ENCODE measurements around the gene NCOA7.
"Not testable (repeated sequence)": the region's sequence is repeated elsewhere in the genome, so short reads cannot be mapped to it uniquely, and the experiment has no call there.

NCOA7 gene

DNA sequence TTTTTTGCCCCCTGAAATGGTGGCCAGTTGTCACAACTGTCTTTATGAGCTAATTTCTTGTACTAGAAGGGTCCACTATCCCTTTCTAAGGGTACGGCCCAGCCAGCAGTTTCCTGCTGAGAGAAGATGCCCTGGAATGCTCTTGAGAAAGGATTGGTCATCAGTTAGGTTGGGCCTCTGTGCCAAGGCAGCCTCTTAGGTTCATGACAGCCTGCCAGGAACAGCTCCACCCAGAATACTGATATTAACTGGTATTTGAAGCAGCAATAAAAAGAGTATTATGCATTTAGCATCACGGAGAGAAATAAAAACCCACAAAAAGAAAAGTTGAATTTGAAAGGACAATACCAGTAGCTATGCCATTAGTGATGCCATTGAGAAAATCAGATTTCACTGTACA lies 156.9 kb downstream of the NCOA7 start:
- DNase-seq: no peak

GRCh38 chr6:125948455-125948854 lies 157.7 kb downstream of the NCOA7 start:
- DNase-seq: no peak

DNA sequence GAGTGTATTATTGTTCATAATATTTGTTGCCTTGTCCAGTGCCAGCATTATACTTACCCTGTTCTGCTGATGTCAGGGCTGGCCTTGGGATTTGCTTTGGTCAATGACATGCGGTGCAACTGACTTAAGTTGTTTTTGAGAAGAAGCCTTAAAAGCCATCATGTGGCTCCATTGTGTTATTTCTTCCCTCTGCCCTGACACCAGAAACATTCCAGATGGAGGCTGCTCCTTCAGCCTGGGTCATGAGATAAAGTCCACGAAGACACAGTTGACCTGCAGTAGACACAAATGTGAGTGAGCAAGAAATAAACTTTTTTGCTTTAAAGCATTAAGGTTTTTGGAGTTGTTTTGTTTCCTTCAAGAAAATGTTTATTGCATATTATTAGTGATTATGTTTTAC lies 158.3 kb downstream of the NCOA7 start:
- no peak for DNase-seq

GRCh38 chr6:125950293-125950692 lies 159.5 kb downstream of the NCOA7 start:
- DNase-seq: no peak

- not testable (repeated sequence) for DNase-seq
Measured at GRCh38 chr6:125950716-125951115, 160.0 kb downstream of the NCOA7 start.

GRCh38 chr6:125951323-125951722 lies 160.6 kb downstream of the NCOA7 start:
- no peak for DNase-seq

- no peak for DNase-seq
Measured at GRCh38 chr6:125952764-125953501, 162.2 kb downstream of the NCOA7 start.

- DNase-seq: no peak
Measured at GRCh38 chr6:125953502-125953875, 162.7 kb downstream of the NCOA7 start.

DNA sequence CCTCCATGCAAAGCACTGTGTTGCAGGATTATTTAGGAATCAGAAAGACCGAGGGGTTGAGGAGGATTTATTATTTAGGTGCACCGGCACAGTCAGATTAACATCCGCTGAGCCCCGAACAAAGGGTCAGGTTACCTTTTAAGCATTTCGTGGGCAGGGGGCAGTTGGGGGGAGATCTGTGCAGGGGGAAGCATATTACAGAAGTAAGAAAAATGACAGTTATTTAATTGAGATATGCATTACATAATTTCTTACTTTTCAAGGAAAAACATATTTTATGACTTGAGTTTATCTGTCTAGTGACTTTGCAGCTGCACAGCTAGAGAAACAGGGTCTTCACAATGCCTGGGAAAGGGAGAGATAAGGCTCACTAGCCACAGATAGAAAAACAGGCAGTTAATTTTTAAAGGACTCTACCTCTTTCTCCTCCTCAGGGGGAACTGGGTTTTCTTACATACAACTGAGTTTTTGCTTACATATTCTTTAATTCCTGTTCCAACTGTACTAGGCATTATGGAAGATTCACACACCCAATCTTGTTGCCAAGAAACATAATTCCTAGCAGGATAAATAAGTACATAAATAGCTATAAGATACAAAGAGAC lies 164.1 kb downstream of the NCOA7 start:
- no peak for DNase-seq

DNA sequence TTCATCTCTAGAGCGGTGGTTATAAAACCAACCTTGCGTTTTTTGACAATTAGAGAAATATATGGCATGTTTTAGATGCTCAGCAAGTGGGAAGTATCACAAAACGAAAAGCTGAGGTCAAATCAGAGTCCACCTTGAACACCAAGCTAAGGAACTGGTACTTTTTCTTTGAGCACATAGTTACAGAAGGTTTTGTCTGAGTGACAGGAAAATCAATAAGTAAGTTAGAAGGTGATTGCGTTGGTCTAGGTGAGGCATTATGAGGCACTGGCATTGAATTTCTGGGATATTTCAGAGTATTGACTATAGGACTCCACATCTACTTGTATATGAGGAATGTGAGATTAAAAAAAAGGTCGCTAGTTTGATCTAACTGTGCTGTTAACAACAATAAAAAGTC lies 165.2 kb downstream of the NCOA7 start:
- DNase-seq: no peak

GRCh38 chr6:125956506-125957390 lies 166.0 kb downstream of the NCOA7 start, which contains the start of gene HINT3:
Gene HINT3 (plus strand): TSS chr6:125956770. CDS start chr6:125956978, 208 bp downstream.
- peak; percentile 98 for DNase-seq

GRCh38 chr6:125957391-125957693 lies 166.6 kb downstream of the NCOA7 start:
- no peak for DNase-seq

DNA sequence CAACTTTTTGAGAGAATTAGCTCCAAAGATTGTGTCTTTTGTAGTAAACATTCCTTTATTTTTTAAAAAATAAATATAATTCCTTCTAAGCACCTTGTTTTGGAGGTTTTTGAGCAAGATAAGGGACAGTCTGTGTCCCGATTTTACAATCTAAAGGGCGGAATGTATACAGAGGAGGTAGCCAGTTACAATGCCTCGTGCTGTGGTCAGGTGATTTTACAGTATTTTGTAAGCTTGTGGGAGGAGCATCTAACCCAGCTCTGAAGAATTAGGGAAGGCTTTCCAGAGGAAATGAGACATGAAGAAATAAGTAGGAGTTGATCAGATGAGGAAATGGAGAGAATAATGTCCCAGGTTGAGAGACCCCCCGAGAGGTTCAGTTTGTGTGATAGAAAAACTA lies 167.1 kb downstream of the NCOA7 start:
- DNase-seq: peak; percentile 23

DNA sequence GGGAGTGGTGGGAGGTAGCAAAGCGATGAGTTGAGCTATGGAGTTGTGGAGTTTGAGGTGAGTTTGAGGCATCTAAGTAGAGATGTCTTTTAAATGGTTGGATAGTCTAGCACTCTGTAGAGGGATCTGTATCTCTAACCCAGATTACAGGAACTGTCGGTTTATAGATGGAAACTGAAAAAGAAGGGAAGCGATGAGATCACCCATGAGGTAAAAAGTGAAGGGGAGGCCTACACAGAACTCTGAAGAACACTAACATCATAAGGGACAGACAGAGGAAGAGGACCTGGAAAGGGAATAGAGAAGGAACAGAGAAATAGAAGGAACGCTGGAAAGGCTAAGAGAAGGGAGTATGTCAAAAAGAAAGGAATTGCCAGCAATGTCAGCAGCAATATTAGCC lies 168.3 kb downstream of the NCOA7 start:
- no peak for DNase-seq

GRCh38 chr6:125961117-125961516 lies 170.4 kb downstream of the NCOA7 start:
- no peak for DNase-seq

- DNase-seq: no peak
Measured at GRCh38 chr6:125962900-125963497, 172.2 kb downstream of the NCOA7 start.

DNA sequence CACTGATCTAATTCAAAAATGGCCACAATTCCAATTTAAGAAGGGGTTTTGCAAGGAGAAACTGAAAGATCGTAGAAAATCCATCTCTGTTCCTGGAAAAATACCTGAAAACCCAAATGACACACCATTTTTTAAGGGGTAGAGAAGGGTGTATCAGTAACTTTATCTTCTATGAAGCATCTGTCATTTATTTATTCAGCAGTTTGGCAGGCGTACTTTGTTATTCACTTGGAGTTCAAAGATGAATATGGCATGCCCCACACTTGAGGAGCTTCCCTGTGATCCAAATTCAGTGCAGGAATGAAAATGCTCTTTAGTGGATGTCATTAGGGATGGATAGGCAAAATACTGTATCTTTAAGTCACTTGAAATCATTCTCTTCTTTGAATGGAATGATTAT lies 173.1 kb downstream of the NCOA7 start:
- DNase-seq: no peak

- DNase-seq: no peak
Measured at GRCh38 chr6:125966569-125966968, 175.8 kb downstream of the NCOA7 start.

GRCh38 chr6:125968493-125968892 lies 177.7 kb downstream of the NCOA7 start:
- DNase-seq: no peak

GRCh38 chr6:125970760-125971159 lies 180.0 kb downstream of the NCOA7 start:
- DNase-seq: no peak

DNA sequence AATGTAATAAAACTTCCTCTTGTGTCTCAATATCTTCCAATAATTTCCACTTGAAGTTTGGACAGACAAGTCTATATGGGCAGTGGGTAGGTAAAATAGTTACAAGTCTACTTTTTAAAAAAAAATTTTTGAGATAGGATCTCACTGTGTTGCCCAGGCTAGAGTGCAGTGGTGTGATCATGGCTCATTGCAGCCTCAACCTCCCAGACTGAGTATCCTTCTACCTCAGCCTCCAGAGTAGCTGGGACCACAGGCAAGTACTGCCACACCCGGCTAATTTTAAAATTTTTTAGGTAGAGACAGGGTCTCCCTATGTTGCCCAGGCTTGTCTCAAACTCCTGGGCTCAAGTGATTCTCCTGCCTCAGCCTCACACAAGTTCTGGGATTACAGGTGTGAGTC lies 181.7 kb downstream of the NCOA7 start:
- DNase-seq: not testable (repeated sequence)

- no peak for DNase-seq
Measured at GRCh38 chr6:125974214-125974866, 183.6 kb downstream of the NCOA7 start.

Data from right kidney (tissue), 1 donor.